HCT116 (cell line): ENCODE results near the gene TMEM271. TPM values are rescaled to one million over a fixed set of nuclear protein-coding genes. Genes with fewer than 3 reads are reported as not detected.

Experiments
- ATAC-seq: fragments of 200-7000 bp; cut with Tn5 transposase; 2 replicates; pipeline ENCODE4 v1.9.1; 2020; ENCODE audit warnings: mild to moderate bottlenecking, moderate library complexity
- BruUV-seq: library from RNA; stranded (reverse); fragments of 400-500 nt; replicated peaks from 2 replicates; lab custom pipeline; 2021; lab: Mats Ljungman, UMichigan
- CTCF ChIA-PET: fragments of 300-600 bp; sonication (Branson Sonifier 250); formaldehyde crosslinking; loops from one replicate; lab custom pipeline; 2021; ENCODE audit warnings: antibody characterized with exemption; lab: Charles Lee
- POLR2A ChIA-PET: fragments of 300-600, 350-600 bp; sonication (Branson Sonifier 250); formaldehyde crosslinking; loops from one replicate; lab custom pipeline; 2021; ENCODE audit warnings: antibody characterized with exemption; lab: Charles Lee
- RAD21 ChIA-PET, 2 experiments: fragments of 300-600 bp; sonication (Branson Sonifier 250); formaldehyde crosslinking; loops; one replicate each; lab custom pipeline; 2023; ENCODE audit warnings: low total read pairs in 2 of 2; ENCODE audit not compliant: uncharacterized antibody in 2 of 2, unreplicated experiment in 2 of 2, low non-redundant PET in 1 of 2; lab: Charles Lee
- DNase-seq: peaks from one replicate; pipeline ENCODE4 v3.0.0-alpha.2; 2010; ENCODE audit warnings: low read depth, low spot score
- H2AFZ ChIP-seq: fragments of 200-600 bp; shearing (Covaris generic), sonication (generic); 2 replicates; pipeline ENCODE4 v1.6.1; 2017; ENCODE audit warnings: low read depth, mixed run types, mixed read lengths, antibody characterized with exemption, low read length; ENCODE audit not compliant: poor library complexity, severe bottlenecking
- H3K27ac ChIP-seq: 2 replicates; pipeline ENCODE4 v1.5.1; 2012; ENCODE audit warnings: low read depth, low read length
- H3K27me3 ChIP-seq: fragments of 200-600 bp; sonication (generic); 2 replicates; pipeline ENCODE4 v1.6.1; 2016; ENCODE audit warnings: mixed run types, low read length, mixed read lengths; ENCODE audit not compliant: insufficient read depth
- H3K36me3 ChIP-seq, 2 experiments: fragments of 200-500 bp in 1 of 2; fragments of 200-600 bp in 1 of 2; sonication (Bioruptor generic) in 1 of 2; sonication (generic) in 1 of 2; 2 replicates each; pipeline versions ENCODE4 v1.5.1 to v1.6.1; 2014 to 2016; ENCODE audit warnings: low read length in 2 of 2, inconsistent platforms in 1 of 2, mixed read lengths in 1 of 2, mixed run types in 1 of 2; ENCODE audit not compliant: insufficient read depth in 2 of 2, control insufficient read depth in 1 of 2
- H3K4me1 ChIP-seq, 2 experiments: fragments of 200-600 bp in 1 of 2; sonication (generic) in 1 of 2; 2 replicates each; pipeline versions ENCODE4 v1.5.1 to v1.6.1; 2012 to 2017; ENCODE audit warnings: low read length in 2 of 2, inconsistent platforms in 1 of 2, mild to moderate bottlenecking in 1 of 2, mixed read lengths in 1 of 2, mixed run types in 1 of 2, moderate library complexity in 1 of 2; ENCODE audit not compliant: insufficient read depth in 2 of 2, control insufficient read depth in 1 of 2
- H3K4me2 ChIP-seq: fragments of 200-600 bp; sonication (generic); 2 replicates; pipeline ENCODE4 v1.6.1; 2017; ENCODE audit warnings: mixed run types, low read length, mixed read lengths
- H3K4me3 ChIP-seq, 2 experiments: fragments of 200-600 bp in 1 of 2; sonication (generic) in 1 of 2; replicated peaks in 1 of 2; 2 replicates each; pipeline ENCODE4 v1.5.1; 2011 to 2016; ENCODE audit warnings: low read length in 2 of 2, control low read depth in 1 of 2, low read depth in 1 of 2, mild to moderate bottlenecking in 1 of 2, mixed read lengths in 1 of 2, mixed run types in 1 of 2
- H3K79me2 ChIP-seq: fragments of 200-600 bp; sonication (generic); 2 replicates; pipeline ENCODE4 v1.6.1; 2017; ENCODE audit warnings: mild to moderate bottlenecking, mixed run types, low read length, moderate library complexity, mixed read lengths; ENCODE audit not compliant: insufficient read depth
- H3K9ac ChIP-seq: fragments of 200-600 bp; sonication (generic); 2 replicates; pipeline ENCODE4 v1.6.1; 2016; ENCODE audit warnings: low read length, mixed read lengths
- H3K9me2 ChIP-seq: fragments of 200-600 bp; sonication (generic), shearing (Covaris generic); 2 replicates; pipeline ENCODE4 v1.6.1; 2017; ENCODE audit warnings: mixed run types, mild to moderate bottlenecking, moderate library complexity; ENCODE audit not compliant: insufficient read depth
- H3K9me3 ChIP-seq, 2 experiments: fragments of 200-500 bp in 1 of 2; fragments of 200-600 bp in 1 of 2; sonication (Bioruptor generic) in 1 of 2; sonication (generic) in 1 of 2; 2 replicates each; pipeline ENCODE4 v1.6.1; 2014 to 2017; ENCODE audit warnings: low read length in 2 of 2, mixed read lengths in 2 of 2, inconsistent platforms in 1 of 2, low read depth in 1 of 2, mild to moderate bottlenecking in 1 of 2, mixed run types in 1 of 2, moderate library complexity in 1 of 2; ENCODE audit not compliant: control insufficient read depth in 1 of 2, insufficient read depth in 1 of 2
- H4K20me1 ChIP-seq: fragments of 200-600 bp; sonication (generic), shearing (Covaris generic); 2 replicates; pipeline ENCODE4 v1.6.1; 2017; ENCODE audit warnings: mixed run types, mild to moderate bottlenecking, moderate library complexity; ENCODE audit not compliant: insufficient read depth
- ATF3 ChIP-seq: IDR thresholded peaks from 2 replicates; pipeline ENCODE4 v1.6.1; 2012
- CBX3 ChIP-seq: IDR thresholded peaks from 2 replicates; pipeline ENCODE4 v1.6.1; 2012; ENCODE audit warnings: low read depth
- CEBPB ChIP-seq: IDR thresholded peaks from 2 replicates; pipeline ENCODE4 v1.6.1; 2012; ENCODE audit warnings: low read depth
- CTCF ChIP-seq, 3 experiments: fragments of 200-600 bp in 1 of 3; sonication (generic) in 1 of 3; IDR thresholded peaks in 2 of 3; conservative IDR thresholded peaks in 1 of 3; 2 replicates each; pipeline ENCODE4 v1.5.1; 2012 to 2017; ENCODE audit warnings: low read depth in 2 of 3, low read length in 2 of 3, antibody characterized with exemption in 1 of 3, borderline replicate concordance in 1 of 3, control low read depth in 1 of 3, mild to moderate bottlenecking in 1 of 3, mixed read lengths in 1 of 3, mixed run types in 1 of 3, moderate library complexity in 1 of 3; ENCODE audit not compliant: insufficient read depth in 1 of 3
- EGR1 ChIP-seq: IDR thresholded peaks from 2 replicates; pipeline ENCODE4 v1.6.1; 2012; ENCODE audit warnings: low read depth
- ELF1 ChIP-seq: IDR thresholded peaks from 2 replicates; pipeline ENCODE4 v1.6.1; 2012; ENCODE audit warnings: low read depth, borderline replicate concordance
- EZH2 ChIP-seq: fragments of 200-600 bp; sonication (generic); IDR thresholded peaks from 2 replicates; pipeline ENCODE4 v1.6.1; 2017; ENCODE audit warnings: antibody characterized with exemption, mixed run types
- EZH2phosphoT487 ChIP-seq: fragments of 200-600 bp; IDR thresholded peaks from 2 replicates; pipeline ENCODE4 v1.6.1; 2018; ENCODE audit warnings: antibody characterized with exemption, borderline replicate concordance
- FOSL1 ChIP-seq: IDR thresholded peaks from 2 replicates; pipeline ENCODE4 v1.6.1; 2012; ENCODE audit warnings: low read depth
- POLR2A ChIP-seq: IDR thresholded peaks from 2 replicates; pipeline ENCODE4 v1.7.0; 2011; ENCODE audit warnings: borderline replicate concordance; ENCODE audit not compliant: insufficient read depth, insufficient read length; ENCODE audit errors: extremely low read depth
- POLR2AphosphoS5 ChIP-seq: IDR thresholded peaks from 2 replicates; pipeline ENCODE4 v1.6.1; 2011; ENCODE audit warnings: mild to moderate bottlenecking, low read depth, low read length, moderate library complexity
- RAD21 ChIP-seq: IDR thresholded peaks from 2 replicates; pipeline ENCODE4 v1.6.1; 2012; ENCODE audit warnings: low read depth, mild to moderate bottlenecking
- REST ChIP-seq: IDR thresholded peaks from 2 replicates; pipeline ENCODE4 v1.6.1; 2012; ENCODE audit warnings: low read depth
- SIN3A ChIP-seq: IDR thresholded peaks from 2 replicates; pipeline ENCODE4 v1.6.1; 2012; ENCODE audit warnings: low read depth
- SP1 ChIP-seq: IDR thresholded peaks from 2 replicates; pipeline ENCODE4 v1.6.1; 2012; ENCODE audit warnings: low read depth
- TCF7L2 ChIP-seq: IDR thresholded peaks from 2 replicates; pipeline ENCODE4 v1.7.0; 2011; ENCODE audit warnings: borderline replicate concordance, inconsistent platforms; ENCODE audit not compliant: insufficient read depth, insufficient read length; ENCODE audit errors: extremely low read depth
- YY1 ChIP-seq: IDR thresholded peaks from 2 replicates; pipeline ENCODE4 v1.6.1; 2011; ENCODE audit warnings: low read length, low read depth, moderate library complexity, mild to moderate bottlenecking; ENCODE audit not compliant: insufficient replicate concordance; ENCODE audit errors: extremely low read depth
- ZBTB33 ChIP-seq: IDR thresholded peaks from 2 replicates; pipeline ENCODE4 v1.6.1; 2011; ENCODE audit warnings: mild to moderate bottlenecking, low read length, moderate library complexity; ENCODE audit not compliant: insufficient replicate concordance; ENCODE audit errors: extremely low read depth
- ZFX ChIP-seq: fragments of 450-650 bp; IDR thresholded peaks from 2 replicates; pipeline ENCODE4 v1.6.1; 2017
- ZNF274 ChIP-seq: fragments of 200-500 bp; sonication (Bioruptor generic); IDR thresholded peaks from 2 replicates; pipeline ENCODE4 v1.6.1; 2014; ENCODE audit warnings: mild to moderate bottlenecking, low read depth, low read length, inconsistent platforms
- intact Hi-C: fragments of 100-400 bp; cut with micrococcal nuclease; formaldehyde crosslinking; loops from 2 replicates; pipeline ENCODE4 v1.10.0; 2022
- total RNA-seq: library from RNA; stranded (reverse); gene quantifications from one replicate; pipeline ENCODE4 v1.2.1, GENCODE V29; 2021; ENCODE audit not compliant: unreplicated experiment

TMEM271 gene
- total RNA-seq, 1 experiment from 2014 or later, result not detected

- H3K9me2 ChIP-seq, result no peaks in the 10 kb centered on the region
- no peaks in the 10 kb centered on the region for H3K27me3 ChIP-seq
- ChIA-PET CTCF (no interaction called here), RAD21 (no interaction called here), POLR2A (no interaction called here)
- H3K4me3 ChIP-seq, result no peak overlapping the region
- H3K4me2 ChIP-seq, result no peak overlapping the region
- TF ChIP-seq REST (no peak), EZH2 (no peak), CTCF (IDR thresholded peaks at IDR 0.05 in 2 of 3, conservative IDR thresholded peaks at IDR 0.05 in 1 of 3; ENCODE audit: borderline replicate concordance in 1 of 3, insufficient read depth in 1 of 3, low read depth in 2 of 3, low read length in 2 of 3) (no peak), ELF1 (no peak), EZH2phosphoT487 (no peak), EGR1 (no peak), CBX3 (no peak), SP1 (no peak), FOSL1 (no peak), ATF3 (no peak), ZNF274 (no peak), TCF7L2 (no peak), YY1 (no peak), RAD21 (no peak), ZFX (no peak), SIN3A (no peak), CEBPB (no peak), ZBTB33 (no peak), POLR2AphosphoS5 (no peak), POLR2A (no peak)
- H2AFZ ChIP-seq, result no peak overlapping the region
- no peaks in the 10 kb centered on the region for H3K9me3 ChIP-seq
- DNase-seq (no peak), ATAC-seq (no peak)
- no peak overlapping the region for H3K27ac ChIP-seq
- H3K4me1 ChIP-seq, result no peaks in the 10 kb centered on the region
- BruUV-seq, result no TSS peak
- no peaks in the 10 kb centered on the region for H3K79me2 ChIP-seq
- no peaks in the 10 kb centered on the region for H3K36me3 ChIP-seq
- no peak overlapping the region for H3K9ac ChIP-seq
- intact Hi-C loops, result no loop called here
- H4K20me1 ChIP-seq, result no peaks in the 10 kb centered on the region
These were observed 11.7 kb upstream of the TMEM271 start for GRCh38 chr4:587671-588350.
